Measurements from ENCODE around the gene HIRA.

DNA sequence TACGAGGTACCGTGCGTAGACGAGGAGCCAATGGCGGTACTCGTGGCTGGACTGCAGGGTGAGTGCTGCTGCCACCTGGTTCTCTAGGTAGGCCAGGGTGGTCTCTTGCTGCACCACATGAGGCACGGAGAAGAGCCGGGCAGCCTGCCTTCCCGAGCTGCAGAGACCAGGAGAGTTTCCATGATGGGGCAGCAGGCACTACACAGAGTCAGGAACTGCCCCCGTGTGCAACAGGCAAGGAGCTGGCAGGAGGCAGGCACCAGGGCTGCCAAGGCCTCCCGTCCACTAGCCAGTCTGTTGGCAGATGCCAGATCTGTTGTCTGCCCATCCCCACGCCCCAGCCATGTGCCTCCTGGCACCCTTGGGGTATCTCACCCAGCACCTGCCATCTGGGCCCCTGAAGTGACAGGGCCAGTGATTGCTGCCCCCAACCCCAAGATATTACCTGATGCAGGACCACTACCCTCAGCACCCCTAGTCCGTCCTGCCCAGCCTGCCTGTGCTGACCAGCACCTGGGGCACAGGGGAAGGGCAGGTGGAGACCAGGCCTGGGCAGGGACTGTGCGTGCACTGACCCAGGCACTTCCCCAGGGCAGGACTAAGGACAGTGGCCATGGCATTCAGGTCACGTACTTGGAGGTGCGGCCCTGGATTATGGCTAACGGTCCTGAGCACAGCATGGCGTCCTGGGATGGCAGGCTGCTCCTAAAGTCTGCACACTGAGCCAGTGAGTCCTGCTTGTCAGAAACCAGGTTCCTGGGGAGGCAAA lies 78.0 kb downstream of the HIRA start:
- TF ChIP-seq, protein P1, sequence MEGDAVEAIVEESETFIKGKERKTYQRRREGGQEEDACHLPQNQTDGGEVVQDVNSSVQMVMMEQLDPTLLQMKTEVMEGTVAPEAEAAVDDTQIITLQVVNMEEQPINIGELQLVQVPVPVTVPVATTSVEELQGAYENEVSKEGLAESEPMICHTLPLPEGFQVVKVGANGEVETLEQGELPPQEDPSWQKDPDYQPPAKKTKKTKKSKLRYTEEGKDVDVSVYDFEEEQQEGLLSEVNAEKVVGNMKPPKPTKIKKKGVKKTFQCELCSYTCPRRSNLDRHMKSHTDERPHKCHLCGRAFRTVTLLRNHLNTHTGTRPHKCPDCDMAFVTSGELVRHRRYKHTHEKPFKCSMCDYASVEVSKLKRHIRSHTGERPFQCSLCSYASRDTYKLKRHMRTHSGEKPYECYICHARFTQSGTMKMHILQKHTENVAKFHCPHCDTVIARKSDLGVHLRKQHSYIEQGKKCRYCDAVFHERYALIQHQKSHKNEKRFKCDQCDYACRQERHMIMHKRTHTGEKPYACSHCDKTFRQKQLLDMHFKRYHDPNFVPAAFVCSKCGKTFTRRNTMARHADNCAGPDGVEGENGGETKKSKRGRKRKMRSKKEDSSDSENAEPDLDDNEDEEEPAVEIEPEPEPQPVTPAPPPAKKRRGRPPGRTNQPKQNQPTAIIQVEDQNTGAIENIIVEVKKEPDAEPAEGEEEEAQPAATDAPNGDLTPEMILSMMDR (IDR thresholded peaks at IDR 0.05) = no peak
- no peak for TF ChIP-seq MYC (IDR thresholded peaks at IDR 0.05; ENCODE audit: borderline replicate concordance, low read length)
- TF ChIP-seq ZFP36 (IDR thresholded peaks at IDR 0.05; ENCODE audit: borderline replicate concordance, partially characterized antibody) = no peak
- TF ChIP-seq CEBPB (IDR thresholded peaks at IDR 0.05) = no peak
- TF ChIP-seq ESRRA (IDR thresholded peaks at IDR 0.05; ENCODE audit: borderline replicate concordance, low read length) = no peak
- no peak for TF ChIP-seq JUNB (IDR thresholded peaks at IDR 0.05)
- TF ChIP-seq CHD2 (IDR thresholded peaks at IDR 0.05; ENCODE audit: low read length, partially characterized antibody) = no peak
- TF ChIP-seq, protein P2, sequence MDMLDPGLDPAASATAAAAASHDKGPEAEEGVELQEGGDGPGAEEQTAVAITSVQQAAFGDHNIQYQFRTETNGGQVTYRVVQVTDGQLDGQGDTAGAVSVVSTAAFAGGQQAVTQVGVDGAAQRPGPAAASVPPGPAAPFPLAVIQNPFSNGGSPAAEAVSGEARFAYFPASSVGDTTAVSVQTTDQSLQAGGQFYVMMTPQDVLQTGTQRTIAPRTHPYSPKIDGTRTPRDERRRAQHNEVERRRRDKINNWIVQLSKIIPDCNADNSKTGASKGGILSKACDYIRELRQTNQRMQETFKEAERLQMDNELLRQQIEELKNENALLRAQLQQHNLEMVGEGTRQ (IDR thresholded peaks at IDR 0.05) = no peak
- TF ChIP-seq SMC3 (IDR thresholded peaks at IDR 0.05) = no peak
- TF ChIP-seq, protein P3, sequence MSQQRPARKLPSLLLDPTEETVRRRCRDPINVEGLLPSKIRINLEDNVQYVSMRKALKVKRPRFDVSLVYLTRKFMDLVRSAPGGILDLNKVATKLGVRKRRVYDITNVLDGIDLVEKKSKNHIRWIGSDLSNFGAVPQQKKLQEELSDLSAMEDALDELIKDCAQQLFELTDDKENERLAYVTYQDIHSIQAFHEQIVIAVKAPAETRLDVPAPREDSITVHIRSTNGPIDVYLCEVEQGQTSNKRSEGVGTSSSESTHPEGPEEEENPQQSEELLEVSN (IDR thresholded peaks at IDR 0.05; ENCODE audit: borderline replicate concordance, low read depth) = no peak

Measured in A549 (cell line).